ENCODE data around the gene ITGBL1. TPM values are rescaled to one million over a fixed set of nuclear protein-coding genes. Genes with fewer than 3 reads are reported as not detected.

The ITGBL1 gene
- total RNA-seq (8.8 and 9.9 TPM in 2 replicates), polyA plus RNA-seq (2.7 and 4.6 TPM in 2 replicates), polyA minus RNA-seq (17.3 and 18.4 TPM in 2 replicates), Bru-seq, nascent RNA (percentile 70 among the genes with signal in this experiment), BruChase-seq, experiment 1, labeled RNA remaining after a 6-hour chase (percentile 45 among the genes with signal in this experiment), BruChase-seq, experiment 2, labeled RNA remaining after a 2-hour chase (percentile 54 among the genes with signal in this experiment)
- 4.4 and 5.7 TPM in 2 replicates for polyA plus RNA-seq (2011; cell fraction: cytosol; rRNA removed)
- 10.8 and 17.0 TPM in 2 replicates for polyA plus RNA-seq (2011; cell fraction: nucleus; rRNA removed)
- 5.4 and 19.2 TPM in 2 replicates for polyA plus RNA-seq (2012)
- polyA minus RNA-seq (2011; cell fraction: cytosol; rRNA and poly(A)+ RNA removed) = 0.20 TPM
- 37.0 and 44.0 TPM in 2 replicates for polyA minus RNA-seq (2011; cell fraction: nucleus; rRNA and poly(A)+ RNA removed)
- long read RNA-seq, transcript ITGBL1-201 (10 exons, 2,007 nt) = major isoform, 6 of 24 reads
- long read RNA-seq, partial matches to known transcripts = 5 of 24 reads
- long read RNA-seq, other reads (novel, unspliced or antisense) = 12 of 24 reads

DNA sequence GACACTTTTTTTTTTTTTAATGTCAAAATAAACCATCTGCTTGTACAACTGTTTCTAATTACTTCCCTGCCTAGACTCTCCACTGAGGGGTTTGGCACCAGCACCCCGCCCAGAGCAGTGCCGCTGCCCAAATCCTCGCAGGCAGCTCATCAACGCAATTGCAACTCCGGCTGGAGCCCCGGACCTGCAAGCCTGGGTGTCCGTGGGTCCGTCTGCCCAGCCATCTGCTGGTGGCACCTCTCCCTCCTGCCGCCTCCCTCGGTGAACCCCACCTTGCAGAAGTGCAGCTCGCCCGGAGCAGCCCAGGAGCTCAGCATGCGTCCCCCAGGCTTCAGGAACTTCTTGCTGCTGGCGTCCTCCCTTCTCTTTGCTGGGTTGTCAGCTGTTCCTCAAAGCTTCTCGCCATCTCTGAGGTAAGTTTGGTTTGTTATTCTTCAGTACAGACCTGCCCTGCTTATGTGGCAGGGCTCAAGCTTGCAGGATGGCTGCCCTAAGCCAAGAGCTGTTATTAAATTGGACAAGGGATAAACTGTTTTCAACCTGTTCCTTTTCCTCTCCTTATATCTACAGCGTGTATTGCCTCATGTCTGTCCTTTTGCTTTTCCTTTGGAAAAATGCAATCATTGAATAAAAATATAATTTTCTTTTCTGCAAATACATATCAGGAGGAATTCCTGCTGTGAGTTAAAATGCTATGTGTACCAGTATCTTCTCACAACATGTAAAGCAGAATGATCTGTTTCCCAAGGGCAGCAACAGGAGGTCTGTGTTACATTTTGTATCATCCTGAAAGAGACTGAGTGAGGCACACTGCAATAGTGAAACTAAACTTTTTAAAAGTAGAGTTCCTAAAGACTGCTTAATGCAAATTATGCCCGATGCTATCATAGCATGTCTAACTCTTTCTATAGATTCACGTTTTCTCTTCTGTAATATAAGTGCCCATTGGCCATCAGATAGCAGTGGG, at the start of gene ITGBL1:
ITGBL1 (plus strand) TSS at position 157 of the 967 bp plus-strand sequence; CDS start at position 316, 159 bp downstream.
- peak within 1 kb of the TSS; percentile 77 for H2AFZ ChIP-seq (ENCODE audit: low read depth, low read length)
- no peaks in the 10 kb centered on the region for H3K9me1 ChIP-seq (replicated peaks; ENCODE audit: control insufficient read depth, extremely low read depth, insufficient read depth, low read length)
- peak within 1 kb of the TSS in 2 of 3 experiments; percentile 24 to 37 for H3K4me3 ChIP-seq (replicated peaks in 1 of 3; ENCODE audit: insufficient read depth in 1 of 3, low read depth in 1 of 3, low read length in 3 of 3)
- no peaks in the 10 kb centered on the region for H3K27me3 ChIP-seq (ENCODE audit: control insufficient read depth in 2 of 2, insufficient read depth in 2 of 2, low read length in 2 of 2)
- peaks cover 68% of the 10 kb centered on the region for H3K4me1 ChIP-seq (ENCODE audit: control insufficient read depth, extremely low read depth, insufficient read depth, low read length)
- no peaks in the 10 kb centered on the region for H3K79me2 ChIP-seq (ENCODE audit: control insufficient read depth, insufficient read depth, low read length)
- peak; percentile 48 for DNase-seq (ENCODE audit: low read depth, low spot score)
- intact Hi-C loops (cut with micrococcal nuclease) = loop anchor here (5.0 to 10.0 kb wide), 2 partner anchors 781 to 1392 kb away; partner anchors contain the start of genes ERCC5 and TMTC4
- H3K36me3 ChIP-seq (ENCODE audit: control insufficient read depth in 2 of 2, extremely low read depth in 1 of 2, insufficient read depth in 2 of 2, low read length in 2 of 2) = no peaks in the 10 kb centered on the region
- dilution Hi-C loops (cut with MboI; ENCODE audit: extremely low pct_ligation_motif_present, low sequenced_read_pairs) = no loop called here
- BruUV-seq (replicated peaks) = no TSS peak
- TF ChIP-seq GATA2 (IDR thresholded peaks at IDR 0.05; ENCODE audit: insufficient read depth, insufficient read length, low read depth, low read length) (no peak), CTCF (IDR thresholded peaks at IDR 0.05; ENCODE audit: extremely low read depth in 1 of 2, insufficient read depth in 1 of 2, low read depth in 1 of 2, low read length in 2 of 2) (no peak), EZH2 (IDR thresholded peaks at IDR 0.05; ENCODE audit: borderline replicate concordance, low read depth, low read length, severe bottlenecking) (no peak), MYC (IDR thresholded peaks at IDR 0.05; ENCODE audit: low read depth, low read length) (no peak), POLR2A (IDR thresholded peaks at IDR 0.05; ENCODE audit: low read depth, low read length) (no peak), FOS (IDR thresholded peaks at IDR 0.05; ENCODE audit: borderline replicate concordance, insufficient read depth, low read length) (no peak), POLR2AphosphoS5 (IDR thresholded peaks at IDR 0.05; ENCODE audit: insufficient read depth, low read depth, low read length) (no peak), JUN (IDR thresholded peaks at IDR 0.05; ENCODE audit: borderline replicate concordance, insufficient read depth, insufficient read length, low read depth) (no peak)
- H3K27ac ChIP-seq (ENCODE audit: insufficient read depth, low read depth, low read length) = peak within 1 kb of the TSS; percentile 94
- peak within 1 kb of the TSS; percentile 22 for H3K9ac ChIP-seq (replicated peaks; ENCODE audit: extremely low read depth, insufficient read depth, low read length)
- ChIA-PET CTCF (interaction anchor here (0.9 to 4.3 kb wide), 4 partner anchors 21 to 308 kb away, joined by 3 to 22 read pairs (median 8); no protein-coding TSS in a partner anchor), POLR2A (interaction anchor here (0.6 kb wide), 1 partner anchor 32 kb away, joined by 6 read pairs; no protein-coding TSS in a partner anchor)
- H4K20me1 ChIP-seq (replicated peaks; ENCODE audit: control insufficient read depth, extremely low read depth, insufficient read depth, low read length) = no peaks in the 10 kb centered on the region
- no peak for FAIRE-seq
- H3K9me3 ChIP-seq (replicated peaks; ENCODE audit: control insufficient read depth, insufficient read depth, low read length) = no peaks in the 10 kb centered on the region
- peak within 1 kb of the TSS; percentile 87 for H3K4me2 ChIP-seq (ENCODE audit: insufficient read depth, low read length)

All from endothelial cell of umbilical vein (primary cell).